HepG2 (cell line): ENCODE data around the gene LDB2. TPM values are rescaled to one million over a fixed set of nuclear protein-coding genes. Genes with fewer than 3 reads are reported as not detected.

Experiments
- ATAC-seq: fragments of 200-7000 bp; cut with Tn5 transposase; 3 replicates; pipeline ENCODE4 v1.9.1; 2020; ENCODE audit warnings: mild to moderate bottlenecking, moderate library complexity
- BruUV-seq: library from RNA; stranded (reverse); fragments of 400-500 nt; replicated peaks from 2 replicates; lab custom pipeline; 2021; lab: Mats Ljungman, UMichigan
- CTCF ChIA-PET: fragments of 300-600 bp; formaldehyde crosslinking; extraction: SDS; loops from one replicate; lab custom pipeline; 2021; ENCODE audit warnings: low total read pairs, inconsistent platforms, low intra/inter-chr PET ratio; lab: Yijun Ruan, JAX
- POLR2A ChIA-PET: fragments of 350-600 bp; sonication (Branson Sonifier 250); formaldehyde crosslinking; loops from one replicate; lab custom pipeline; 2020; ENCODE audit warnings: antibody characterized with exemption, inconsistent platforms; lab: Yijun Ruan, JAX
- DNase-seq: peaks from one replicate; pipeline ENCODE4 v3.0.0-alpha.2; 2015; ENCODE audit warnings: low spot score
- FAIRE-seq: peaks from 3 replicates; lab custom pipeline; 2011; peaks lifted over from hg19 to GRCh38; lab: Jason Lieb, UNC
- H2AFZ ChIP-seq: one replicate; pipeline ENCODE4 v1.6.1; 2011; ENCODE audit warnings: low read length, inconsistent platforms
- H3K27ac ChIP-seq: fragments of 300-600 bp; 3 replicates; pipeline ENCODE4 v1.8.0; 2011; ENCODE audit warnings: mixed run types, mild to moderate bottlenecking, mixed read lengths, low read length, inconsistent platforms; ENCODE audit not compliant: insufficient read depth; ENCODE audit errors: extremely low read length
- H3K27me3 ChIP-seq, 2 experiments: fragments of 200-600 bp in 1 of 2; 2 replicates in 1 of 2; 3 replicates in 1 of 2; pipeline versions ENCODE4 v1.6.0 to v1.8.0; 2011; ENCODE audit warnings: low read length in 2 of 2, mild to moderate bottlenecking in 2 of 2, moderate library complexity in 2 of 2, inconsistent platforms in 1 of 2; ENCODE audit not compliant: insufficient read depth in 2 of 2, control insufficient read depth in 1 of 2
- H3K36me3 ChIP-seq, 2 experiments: fragments of 200-600 bp in 1 of 2; replicated peaks in 1 of 2; 2 replicates in 1 of 2; 3 replicates in 1 of 2; pipeline versions ENCODE4 v1.5.1 to v1.8.0; 2011; ENCODE audit warnings: low read length in 2 of 2, inconsistent platforms in 1 of 2; ENCODE audit not compliant: insufficient read depth in 2 of 2, control insufficient read depth in 1 of 2
- H3K4me1 ChIP-seq: 2 replicates; pipeline ENCODE4 v1.5.1; 2012; ENCODE audit warnings: low read length, inconsistent platforms; ENCODE audit not compliant: insufficient read depth
- H3K4me2 ChIP-seq: 2 replicates; pipeline ENCODE4 v1.6.0; 2011; ENCODE audit warnings: low read depth, low read length, inconsistent platforms
- H3K4me3 ChIP-seq, 3 experiments: fragments of 200-600 bp in 1 of 3; sonication (generic), shearing (Covaris generic) in 1 of 3; replicated peaks in 1 of 3; 2 replicates each; pipeline ENCODE4 v1.5.1; 2011 to 2016; ENCODE audit warnings: low read length in 3 of 3, inconsistent platforms in 2 of 3, low read depth in 2 of 3, mild to moderate bottlenecking in 2 of 3, control low read depth in 1 of 3, mixed read lengths in 1 of 3; ENCODE audit not compliant: insufficient read depth in 1 of 3
- H3K79me2 ChIP-seq: one replicate; pipeline ENCODE4 v1.6.1; 2011; ENCODE audit warnings: low read length, inconsistent platforms; ENCODE audit not compliant: insufficient read depth
- H3K9ac ChIP-seq: 2 replicates; pipeline ENCODE4 v1.6.0; 2011; ENCODE audit warnings: mild to moderate bottlenecking, low read depth, low read length, inconsistent platforms; ENCODE audit not compliant: insufficient read depth
- H3K9me3 ChIP-seq: 2 replicates; pipeline ENCODE4 v1.5.1; 2012; ENCODE audit warnings: mild to moderate bottlenecking, low read length
- H4K20me1 ChIP-seq: 2 replicates; pipeline ENCODE4 v1.6.0; 2011; ENCODE audit warnings: inconsistent platforms, mild to moderate bottlenecking, low read length, moderate library complexity; ENCODE audit not compliant: insufficient read depth
- PLRG1 ChIP-seq: fragments of 450-650 bp; conservative IDR thresholded peaks from 2 replicates; pipeline ENCODE4 v1.6.1; 2016
- ZBTB1 ChIP-seq: sonication (generic); formaldehyde crosslinking; IDR thresholded peaks from 2 replicates; pipeline ENCODE4 v1.4.0; 2020; ENCODE audit warnings: missing genetic modification reagents, borderline replicate concordance
- ZNF331 ChIP-seq: sonication (generic); formaldehyde crosslinking; IDR thresholded peaks from 2 replicates; pipeline ENCODE4 v1.4.0; 2020; ENCODE audit warnings: missing genetic modification reagents
- WGBS: methylation state at CpG from one replicate; pipeline ENCODE4 v1.1.6; 2017; ENCODE audit warnings: low lambda C conversion rate; 5-methylcytosine and 5-hydroxymethylcytosine counted together
- in situ Hi-C: cut with HindIII; loops from 2 replicates; pipeline ENCODE4 v1.10.0; 2017; ENCODE audit warnings: low pct_unique_long_range_greater_than_20kb; ENCODE audit not compliant: extremely low pct_ligation_motif_present
- intact Hi-C: fragments of 100-400 bp; cut with micrococcal nuclease; formaldehyde crosslinking; loops from one replicate; pipeline ENCODE4 v1.10.0; 2022; ENCODE audit not compliant: unreplicated experiment
- polyA plus RNA-seq, 8 experiments: library from polyadenylated mRNA; depleted of rRNA in 3 of 8; stranded (reverse) in 7 of 8; unstranded in 1 of 8; fragments of >200 nt; fragmentation: Illumina TruSeq in 4 of 8; extraction: Trizol in 4 of 8; gene quantifications; 2 replicates each; pipeline versions ENCODE4 v1.2.1 to v1.2.3, GENCODE V29; 2011 to 2016; ENCODE audit warnings: low read depth in 4 of 8, missing spikeins in 1 of 8, mixed read lengths in 1 of 8; ENCODE audit not compliant: insufficient read depth in 1 of 8
- total RNA-seq, 5 experiments: library from RNA; depleted of rRNA; stranded (reverse); fragments of >200 nt; fragmentation: Illumina TruSeq; extraction: Trizol; gene quantifications; 2 replicates each; pipeline ENCODE4 v1.2.3, GENCODE V29; 2016; ENCODE audit warnings: low read depth in 1 of 5
- TF ChIP-seq, protein P1 (sequence below): sonication (generic); formaldehyde crosslinking; conservative IDR thresholded peaks from 2 replicates; pipeline ENCODE4 v1.4.0; 2020; ENCODE audit warnings: missing genetic modification reagents
- TF ChIP-seq, protein P2 (sequence below): sonication (generic); formaldehyde crosslinking; IDR thresholded peaks from 2 replicates; pipeline ENCODE4 v1.4.0; 2020; ENCODE audit warnings: mild to moderate bottlenecking, missing genetic modification reagents
- TF ChIP-seq, protein P3 (sequence below): sonication (generic); formaldehyde crosslinking; IDR thresholded peaks from 2 replicates; pipeline ENCODE4 v1.4.0; 2020; ENCODE audit warnings: mild to moderate bottlenecking, missing genetic modification reagents
- TF ChIP-seq, protein P4 (sequence below): IDR thresholded peaks from 2 replicates; pipeline ENCODE4 v1.6.1; 2016; ENCODE audit warnings: control low read depth

LDB2 gene
- total and polyA plus RNA-seq, 2 of the 13 experiments (the other 11 are each of a cell fraction or from before 2014, with no cell fraction given): not detected

DNA sequence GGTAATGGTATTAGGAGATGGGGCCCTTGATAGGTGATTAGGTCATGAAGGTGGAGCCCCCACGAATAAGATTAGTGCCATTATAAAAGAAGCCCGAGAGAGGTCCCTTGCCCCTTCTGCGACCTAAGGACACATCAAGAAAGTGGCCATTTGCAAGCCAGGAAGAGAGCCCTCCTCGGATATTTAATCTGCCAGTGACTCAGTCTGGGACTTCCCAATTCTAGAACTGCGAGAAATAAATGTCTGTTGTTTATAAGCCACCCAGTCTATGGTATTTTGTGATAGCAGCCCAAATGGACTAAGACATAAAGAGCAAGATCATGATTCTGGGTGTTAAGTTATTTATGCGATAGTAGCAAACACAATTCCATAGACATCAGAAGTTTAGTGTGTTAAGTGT is 192.2 kb downstream of the LDB2 start:
- Histone ChIP-seq H4K20me1 (no peaks in the 10 kb centered on the region), H3K36me3 (no peaks in the 10 kb centered on the region), H3K9ac (no peak overlapping the region), H3K4me3 (no peak overlapping the region), H3K4me1 (no peaks in the 10 kb centered on the region), H3K27me3 (no peaks in the 10 kb centered on the region; a peak in 1 of 5 replicates), H3K79me2 (no peaks in the 10 kb centered on the region), H3K4me2 (no peak overlapping the region), H3K27ac (no peak overlapping the region), H2AFZ (no peak overlapping the region)
- CTCF ChIA-PET: no interaction called here
- POLR2A ChIA-PET: no interaction called here
- no TSS peak for BruUV-seq
- WGBS: 17% methylated on average over 6 of the region's 6 CpGs
- ATAC-seq (no peak), FAIRE-seq (no peak), DNase-seq (no peak)
- in situ Hi-C loops (no loop called here), intact Hi-C loops (no loop called here)
- TF ChIP-seq PLRG1 (no peak), ZNF331 (CRISPR knock-in tag) (no peak), ZBTB1 (CRISPR knock-in tag) (no peak)
- TF ChIP-seq, protein P1, sequence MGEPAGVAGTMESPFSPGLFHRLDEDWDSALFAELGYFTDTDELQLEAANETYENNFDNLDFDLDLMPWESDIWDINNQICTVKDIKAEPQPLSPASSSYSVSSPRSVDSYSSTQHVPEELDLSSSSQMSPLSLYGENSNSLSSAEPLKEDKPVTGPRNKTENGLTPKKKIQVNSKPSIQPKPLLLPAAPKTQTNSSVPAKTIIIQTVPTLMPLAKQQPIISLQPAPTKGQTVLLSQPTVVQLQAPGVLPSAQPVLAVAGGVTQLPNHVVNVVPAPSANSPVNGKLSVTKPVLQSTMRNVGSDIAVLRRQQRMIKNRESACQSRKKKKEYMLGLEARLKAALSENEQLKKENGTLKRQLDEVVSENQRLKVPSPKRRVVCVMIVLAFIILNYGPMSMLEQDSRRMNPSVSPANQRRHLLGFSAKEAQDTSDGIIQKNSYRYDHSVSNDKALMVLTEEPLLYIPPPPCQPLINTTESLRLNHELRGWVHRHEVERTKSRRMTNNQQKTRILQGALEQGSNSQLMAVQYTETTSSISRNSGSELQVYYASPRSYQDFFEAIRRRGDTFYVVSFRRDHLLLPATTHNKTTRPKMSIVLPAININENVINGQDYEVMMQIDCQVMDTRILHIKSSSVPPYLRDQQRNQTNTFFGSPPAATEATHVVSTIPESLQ: no peak
- TF ChIP-seq, protein P2, sequence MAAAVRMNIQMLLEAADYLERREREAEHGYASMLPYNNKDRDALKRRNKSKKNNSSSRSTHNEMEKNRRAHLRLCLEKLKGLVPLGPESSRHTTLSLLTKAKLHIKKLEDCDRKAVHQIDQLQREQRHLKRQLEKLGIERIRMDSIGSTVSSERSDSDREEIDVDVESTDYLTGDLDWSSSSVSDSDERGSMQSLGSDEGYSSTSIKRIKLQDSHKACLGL: no peak
- TF ChIP-seq, protein P3, sequence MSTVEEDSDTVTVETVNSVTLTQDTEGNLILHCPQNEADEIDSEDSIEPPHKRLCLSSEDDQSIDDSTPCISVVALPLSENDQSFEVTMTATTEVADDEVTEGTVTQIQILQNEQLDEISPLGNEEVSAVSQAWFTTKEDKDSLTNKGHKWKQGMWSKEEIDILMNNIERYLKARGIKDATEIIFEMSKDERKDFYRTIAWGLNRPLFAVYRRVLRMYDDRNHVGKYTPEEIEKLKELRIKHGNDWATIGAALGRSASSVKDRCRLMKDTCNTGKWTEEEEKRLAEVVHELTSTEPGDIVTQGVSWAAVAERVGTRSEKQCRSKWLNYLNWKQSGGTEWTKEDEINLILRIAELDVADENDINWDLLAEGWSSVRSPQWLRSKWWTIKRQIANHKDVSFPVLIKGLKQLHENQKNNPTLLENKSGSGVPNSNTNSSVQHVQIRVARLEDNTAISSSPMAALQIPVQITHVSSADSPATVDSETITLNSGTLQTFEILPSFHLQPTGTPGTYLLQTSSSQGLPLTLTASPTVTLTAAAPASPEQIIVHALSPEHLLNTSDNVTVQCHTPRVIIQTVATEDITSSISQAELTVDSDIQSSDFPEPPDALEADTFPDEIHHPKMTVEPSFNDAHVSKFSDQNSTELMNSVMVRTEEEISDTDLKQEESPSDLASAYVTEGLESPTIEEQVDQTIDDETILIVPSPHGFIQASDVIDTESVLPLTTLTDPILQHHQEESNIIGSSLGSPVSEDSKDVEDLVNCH (CRISPR knock-in tag): no peak
- TF ChIP-seq, protein P4, sequence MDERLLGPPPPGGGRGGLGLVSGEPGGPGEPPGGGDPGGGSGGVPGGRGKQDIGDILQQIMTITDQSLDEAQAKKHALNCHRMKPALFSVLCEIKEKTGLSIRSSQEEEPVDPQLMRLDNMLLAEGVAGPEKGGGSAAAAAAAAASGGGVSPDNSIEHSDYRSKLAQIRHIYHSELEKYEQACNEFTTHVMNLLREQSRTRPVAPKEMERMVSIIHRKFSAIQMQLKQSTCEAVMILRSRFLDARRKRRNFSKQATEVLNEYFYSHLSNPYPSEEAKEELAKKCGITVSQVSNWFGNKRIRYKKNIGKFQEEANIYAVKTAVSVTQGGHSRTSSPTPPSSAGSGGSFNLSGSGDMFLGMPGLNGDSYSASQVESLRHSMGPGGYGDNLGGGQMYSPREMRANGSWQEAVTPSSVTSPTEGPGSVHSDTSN (CRISPR knock-in tag): no peak
- TF ChIP-seq, all 625 proteins: peak for 0
- H3K9me3 ChIP-seq: no peaks in the 10 kb centered on the region
